Skeletal muscle satellite cell (primary cell): ENCODE measurements around the gene CDKN2D.
"Not testable (repeated sequence)": the region's sequence is repeated elsewhere in the genome, so short reads cannot be mapped to it uniquely, and the experiment has no call there.

Experiments used
- H3K27me3 ChIP-seq: 2 replicates; pipeline ENCODE4 v1.7.0; 2013; ENCODE audit warnings: low read length; ENCODE audit not compliant: control insufficient read depth, insufficient read depth
- H3K36me3 ChIP-seq: 2 replicates; pipeline ENCODE4 v1.7.0; 2013; ENCODE audit warnings: mild to moderate bottlenecking, control low read depth, low read length; ENCODE audit not compliant: insufficient read depth
- H3K4me1 ChIP-seq: 2 replicates; pipeline ENCODE4 v1.7.0; 2013; ENCODE audit warnings: low read length; ENCODE audit not compliant: control insufficient read depth, insufficient read depth
- H3K4me2 ChIP-seq: 2 replicates; pipeline ENCODE4 v1.7.0; 2013; ENCODE audit warnings: mild to moderate bottlenecking, low read length
- H3K4me3 ChIP-seq: 2 replicates; pipeline ENCODE4 v1.7.0; 2013; ENCODE audit warnings: low read length
- H3K9ac ChIP-seq: 2 replicates; pipeline ENCODE4 v1.7.0; 2013; ENCODE audit warnings: mild to moderate bottlenecking, low read depth, low read length, moderate library complexity
- H3K9me3 ChIP-seq: replicated peaks from 2 replicates; pipeline ENCODE4 v1.7.0; 2013; ENCODE audit warnings: mild to moderate bottlenecking, control low read depth, low read length

Gene CDKN2D

GRCh38 chr19:10557603-10558197 lies 11.1 kb downstream of the CDKN2D start:
- peaks cover 68% of the 10 kb centered on the region for H3K36me3 ChIP-seq
- no peak overlapping the region for H3K4me2 ChIP-seq
- H3K9me3 ChIP-seq, result no peaks in the 10 kb centered on the region
- no peak overlapping the region for H3K9ac ChIP-seq
- no peak overlapping the region for H3K4me3 ChIP-seq
- H3K4me1 ChIP-seq, result no peaks in the 10 kb centered on the region
- H3K27me3 ChIP-seq, result no peaks in the 10 kb centered on the region

DNA sequence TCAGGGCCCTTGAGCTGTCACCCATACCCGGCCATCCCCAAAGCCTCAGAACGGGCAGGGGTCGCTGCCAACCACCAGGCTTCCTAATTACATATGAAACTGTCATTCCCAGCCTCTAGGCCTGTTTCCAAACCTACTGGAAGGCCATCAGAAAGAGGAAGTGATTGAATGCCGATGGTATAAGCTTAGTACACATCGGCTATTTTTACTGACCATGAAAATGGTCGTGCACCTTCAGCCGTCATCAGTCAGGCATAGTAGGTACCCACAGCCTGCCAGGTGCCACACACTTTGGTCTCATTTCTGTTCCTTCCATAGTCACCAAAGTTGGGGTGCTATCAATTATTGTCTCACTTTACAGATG lies 13.2 kb downstream of the CDKN2D start:
- H3K36me3 ChIP-seq, result peaks cover 68% of the 10 kb centered on the region
- no peaks in the 10 kb centered on the region for H3K9me3 ChIP-seq
- H3K4me3 ChIP-seq, result no peak overlapping the region
- H3K9ac ChIP-seq, result no peak overlapping the region
- H3K27me3 ChIP-seq, result no peaks in the 10 kb centered on the region
- no peak overlapping the region for H3K4me2 ChIP-seq
- no peaks in the 10 kb centered on the region for H3K4me1 ChIP-seq

GRCh38 chr19:10554760-10555609 lies 13.8 kb downstream of the CDKN2D start:
- Histone ChIP-seq H3K4me1 (no peaks in the 10 kb centered on the region), H3K4me2 (no peak overlapping the region), H3K4me3 (no peak overlapping the region), H3K36me3 (peaks cover 66% of the 10 kb centered on the region), H3K9me3 (no peaks in the 10 kb centered on the region), H3K27me3 (no peaks in the 10 kb centered on the region), H3K9ac (no peak overlapping the region)

- Histone ChIP-seq H3K9me3 (no peaks in the 10 kb centered on the region), H3K27me3 (no peaks in the 10 kb centered on the region), H3K36me3 (peaks cover 59% of the 10 kb centered on the region), H3K9ac (no peak overlapping the region), H3K4me1 (no peaks in the 10 kb centered on the region), H3K4me2 (no peak overlapping the region), H3K4me3 (no peak overlapping the region)
These were observed 14.8 kb downstream of the CDKN2D start for GRCh38 chr19:10553943-10554381.

DNA sequence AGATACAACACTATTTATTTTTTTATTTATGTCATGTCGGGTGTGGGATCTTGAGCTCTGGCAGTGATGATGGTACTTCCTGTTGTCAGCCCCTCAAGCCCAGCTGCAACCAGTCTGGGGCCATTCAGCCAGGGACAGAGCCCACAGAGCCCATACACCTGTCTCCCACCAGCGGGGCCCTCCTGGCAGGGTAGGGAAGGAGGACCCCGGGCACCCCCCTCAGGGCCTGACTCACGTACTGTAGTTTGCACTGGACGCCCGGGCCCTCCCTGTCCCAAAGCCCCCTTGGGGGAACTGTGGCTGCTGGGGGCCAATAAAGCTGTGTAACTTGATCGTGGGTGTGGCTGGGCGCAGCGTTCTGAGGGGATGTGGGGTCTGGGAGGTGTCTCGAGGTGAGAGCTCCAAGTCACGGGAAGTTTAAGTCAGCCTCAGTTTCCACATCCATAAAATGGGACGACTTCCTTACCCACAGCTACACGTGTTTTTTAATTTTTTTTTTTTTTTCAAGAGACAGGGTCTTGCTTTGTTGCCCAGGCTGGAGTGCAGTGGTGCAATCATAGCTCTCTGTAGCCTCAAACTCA lies 15.6 kb downstream of the CDKN2D start:
- Histone ChIP-seq H3K36me3 (peaks cover 63% of the 10 kb centered on the region), H3K27me3 (no peaks in the 10 kb centered on the region)

DNA sequence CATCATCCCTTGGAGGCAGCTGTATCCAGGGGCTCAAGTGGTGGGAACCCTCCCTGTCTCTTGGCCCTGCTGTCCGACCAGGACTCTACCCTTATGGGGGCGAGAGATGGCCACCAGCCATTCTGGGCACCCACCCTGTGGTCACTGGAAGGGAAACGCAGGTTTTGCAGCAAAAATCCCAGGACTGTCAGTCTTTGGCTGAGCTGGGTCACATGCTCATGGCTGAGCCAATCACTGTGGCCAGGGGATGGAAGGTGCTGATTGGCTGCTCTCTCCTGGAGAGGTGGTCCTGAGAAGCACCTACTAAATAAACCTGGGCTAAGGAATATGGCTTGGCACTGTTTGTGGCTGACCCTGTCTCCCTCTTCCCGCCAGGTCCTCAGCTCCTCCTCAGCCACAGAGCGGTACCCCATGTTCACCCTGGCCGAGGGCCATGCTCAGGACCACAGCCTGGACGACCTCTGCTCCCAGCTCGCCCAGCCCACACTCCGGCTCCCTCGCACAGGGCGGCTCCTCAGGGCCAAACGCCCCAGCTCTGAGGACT lies 16.2 kb downstream of the CDKN2D start:
- Histone ChIP-seq H3K4me1 (no peaks in the 10 kb centered on the region), H3K9me3 (no peaks in the 10 kb centered on the region), H3K36me3 (peaks cover 57% of the 10 kb centered on the region), H3K9ac (no peak overlapping the region), H3K27me3 (no peaks in the 10 kb centered on the region), H3K4me2 (no peak overlapping the region), H3K4me3 (no peak overlapping the region)

More for the DNA sequence above, 15.6 kb downstream of the CDKN2D start:
- Histone ChIP-seq H3K4me1 (no peaks in the 10 kb centered on the region), H3K9ac (no peak overlapping the region), H3K9me3 (no peaks in the 10 kb centered on the region), H3K4me2 (no peak overlapping the region), H3K4me3 (no peak overlapping the region)

GRCh38 chr19:10551698-10552301 lies 17.0 kb downstream of the CDKN2D start:
- H3K9ac ChIP-seq, result no peak overlapping the region
- H3K36me3 ChIP-seq, result peaks cover 59% of the 10 kb centered on the region
- no peak overlapping the region for H3K4me3 ChIP-seq
- H3K4me1 ChIP-seq, result no peaks in the 10 kb centered on the region
- H3K9me3 ChIP-seq, result no peaks in the 10 kb centered on the region
- H3K27me3 ChIP-seq, result no peaks in the 10 kb centered on the region
- no peak overlapping the region for H3K4me2 ChIP-seq

- not testable (repeated sequence) for H3K9me3 ChIP-seq, H3K4me1 ChIP-seq
- peaks cover 60% of the 10 kb centered on the region for H3K36me3 ChIP-seq
These were observed 17.8 kb downstream of the CDKN2D start for GRCh38 chr19:10551006-10551405.

DNA sequence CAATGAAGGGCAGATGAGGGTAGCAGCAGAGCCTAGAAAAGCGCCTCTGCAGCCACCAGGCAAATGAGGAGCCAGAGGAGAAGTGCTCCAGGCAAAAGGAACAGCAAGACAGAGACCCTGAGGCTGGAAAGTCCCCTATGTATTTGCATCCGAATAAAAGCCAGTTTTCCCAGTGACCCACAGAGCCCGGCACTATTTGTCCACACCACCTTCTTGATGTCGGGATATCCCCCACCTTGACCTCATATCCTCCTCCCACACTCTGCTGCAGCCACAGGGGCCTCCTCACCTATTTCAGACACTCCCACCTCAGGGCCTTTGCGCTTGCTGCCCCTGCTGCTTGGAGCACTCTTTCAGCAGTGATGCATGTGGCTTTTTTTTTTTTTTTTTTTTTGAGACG lies 18.4 kb downstream of the CDKN2D start:
- Histone ChIP-seq H3K9ac (no peak overlapping the region), H3K4me3 (no peak overlapping the region), H3K4me2 (no peak overlapping the region), H3K36me3 (peaks cover 53% of the 10 kb centered on the region), H3K9me3 (no peaks in the 10 kb centered on the region), H3K4me1 (no peaks in the 10 kb centered on the region), H3K27me3 (no peaks in the 10 kb centered on the region)

More at GRCh38 chr19:10551006-10551405, 17.8 kb downstream of the CDKN2D start:
- not testable (repeated sequence) for H3K9ac ChIP-seq, H3K4me2 ChIP-seq, H3K4me3 ChIP-seq, H3K27me3 ChIP-seq

GRCh38 chr19:10549733-10550132 lies 19.0 kb downstream of the CDKN2D start:
- H3K27me3 ChIP-seq, result no peaks in the 10 kb centered on the region
- peaks cover 48% of the 10 kb centered on the region for H3K36me3 ChIP-seq
- no peaks in the 10 kb centered on the region for H3K9me3 ChIP-seq
- no peak overlapping the region for H3K9ac ChIP-seq
- peaks cover 5% of the 10 kb centered on the region for H3K4me1 ChIP-seq
- H3K4me2 ChIP-seq, result no peak overlapping the region
- no peak overlapping the region for H3K4me3 ChIP-seq

DNA sequence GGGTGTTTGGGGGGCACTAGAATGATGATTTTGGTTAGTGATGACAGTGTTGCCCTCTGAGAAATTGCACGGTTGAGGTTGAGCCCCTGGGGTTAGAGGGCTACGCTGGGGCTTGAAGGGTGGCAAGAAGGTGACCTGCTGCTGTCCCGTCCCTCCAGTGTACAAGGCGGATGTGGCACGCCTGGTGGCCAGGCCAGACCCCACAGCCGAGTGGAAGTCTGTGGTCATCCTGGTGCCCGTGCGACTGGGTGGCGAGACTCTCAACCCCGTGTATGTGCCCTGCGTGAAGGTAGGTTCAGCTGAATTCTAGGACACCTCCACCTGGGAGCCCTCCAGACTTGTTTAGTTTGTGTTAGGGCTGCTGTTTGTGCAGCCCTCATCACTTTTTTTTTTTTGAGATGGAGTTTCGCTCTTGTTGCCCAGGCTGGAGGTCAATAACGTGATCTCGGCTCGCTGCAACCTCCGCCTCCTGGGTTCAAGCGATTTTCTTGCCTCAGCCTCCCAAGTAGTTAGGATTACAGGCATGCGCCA lies 20.0 kb downstream of the CDKN2D start:
- no peaks in the 10 kb centered on the region for H3K27me3 ChIP-seq
- H3K36me3 ChIP-seq, result peaks cover 39% of the 10 kb centered on the region
- H3K4me2 ChIP-seq, result no peak overlapping the region
- H3K9me3 ChIP-seq, result no peaks in the 10 kb centered on the region
- H3K4me1 ChIP-seq, result peaks cover 9% of the 10 kb centered on the region
- H3K9ac ChIP-seq, result no peak overlapping the region
- H3K4me3 ChIP-seq, result no peak overlapping the region
